HFF-Myc (cell line): ENCODE measurements around the gene OTOR.

ENCODE experiments used
- DNase-seq: peaks from one replicate; pipeline ENCODE4 v3.0.0-alpha.2; 2011; ENCODE audit warnings: low read depth; ENCODE audit errors: extremely low read depth
- H3K4me3 ChIP-seq: replicated peaks from 2 replicates; pipeline ENCODE4 v1.5.1; 2011; ENCODE audit warnings: low read depth, mild to moderate bottlenecking, control low read depth, low read length
- TF ChIP-seq, protein P1 (sequence below): IDR thresholded peaks from 2 replicates; pipeline ENCODE4 v1.5.1; 2012; ENCODE audit warnings: mild to moderate bottlenecking, low read depth, low read length, control low read depth; ENCODE audit errors: missing control alignments

OTOR gene

DNA sequence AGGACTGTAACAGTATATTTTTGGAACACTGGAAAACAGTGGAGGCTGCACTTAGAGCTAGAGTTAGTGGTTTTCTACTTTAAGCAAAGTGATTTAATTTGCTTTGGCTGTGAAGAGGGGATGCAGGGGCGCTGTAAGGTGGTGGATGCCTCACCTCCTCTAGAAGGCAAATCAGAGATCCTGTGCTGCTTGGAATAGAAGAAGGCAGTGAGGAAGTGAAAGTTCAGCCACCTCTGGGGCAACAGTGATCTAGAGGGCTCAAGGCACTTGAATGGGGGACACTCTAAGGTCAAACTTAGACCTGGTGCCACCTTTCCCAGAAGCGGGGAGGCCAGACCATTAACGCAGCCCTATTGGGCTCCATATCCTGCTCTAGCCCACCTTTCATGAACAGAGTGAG lies 37.4 kb upstream of the OTOR start:
- no peak overlapping the region for H3K4me3 ChIP-seq
- DNase-seq = no peak
- TF ChIP-seq, protein P1, sequence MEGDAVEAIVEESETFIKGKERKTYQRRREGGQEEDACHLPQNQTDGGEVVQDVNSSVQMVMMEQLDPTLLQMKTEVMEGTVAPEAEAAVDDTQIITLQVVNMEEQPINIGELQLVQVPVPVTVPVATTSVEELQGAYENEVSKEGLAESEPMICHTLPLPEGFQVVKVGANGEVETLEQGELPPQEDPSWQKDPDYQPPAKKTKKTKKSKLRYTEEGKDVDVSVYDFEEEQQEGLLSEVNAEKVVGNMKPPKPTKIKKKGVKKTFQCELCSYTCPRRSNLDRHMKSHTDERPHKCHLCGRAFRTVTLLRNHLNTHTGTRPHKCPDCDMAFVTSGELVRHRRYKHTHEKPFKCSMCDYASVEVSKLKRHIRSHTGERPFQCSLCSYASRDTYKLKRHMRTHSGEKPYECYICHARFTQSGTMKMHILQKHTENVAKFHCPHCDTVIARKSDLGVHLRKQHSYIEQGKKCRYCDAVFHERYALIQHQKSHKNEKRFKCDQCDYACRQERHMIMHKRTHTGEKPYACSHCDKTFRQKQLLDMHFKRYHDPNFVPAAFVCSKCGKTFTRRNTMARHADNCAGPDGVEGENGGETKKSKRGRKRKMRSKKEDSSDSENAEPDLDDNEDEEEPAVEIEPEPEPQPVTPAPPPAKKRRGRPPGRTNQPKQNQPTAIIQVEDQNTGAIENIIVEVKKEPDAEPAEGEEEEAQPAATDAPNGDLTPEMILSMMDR = no peak

GRCh38 chr20:16711661-16712258 lies 36.4 kb upstream of the OTOR start:
- TF ChIP-seq, protein P1 = no peak

GRCh38 chr20:16712511-16712947 lies 35.6 kb upstream of the OTOR start:
- DNase-seq = no peak
- H3K4me3 ChIP-seq = no peak overlapping the region
- TF ChIP-seq, protein P1 = no peak

More at GRCh38 chr20:16711661-16712258, 36.4 kb upstream of the OTOR start:
- DNase-seq = no peak
- H3K4me3 ChIP-seq = no peak overlapping the region

DNA sequence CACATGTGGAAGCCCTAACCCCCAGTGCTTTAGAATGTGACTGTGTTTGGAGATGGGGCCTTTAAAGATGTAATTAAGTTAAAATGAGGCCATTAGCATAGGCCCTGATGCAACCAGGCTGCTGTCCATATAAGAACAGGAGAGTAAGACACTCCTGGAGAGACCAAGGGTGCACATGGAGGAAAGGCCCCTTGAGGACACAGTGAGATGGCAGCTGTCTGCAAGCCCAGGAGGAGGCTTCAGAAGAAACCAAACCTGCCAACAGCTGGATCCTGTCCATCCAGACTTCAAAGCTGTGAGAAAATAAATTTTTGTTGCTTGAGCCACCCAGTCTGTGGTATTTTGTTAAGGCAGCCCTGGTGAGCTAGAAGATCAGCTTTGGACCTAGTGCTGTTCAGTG lies 35.1 kb upstream of the OTOR start:
- TF ChIP-seq, protein P1 = no peak
- no peak overlapping the region for H3K4me3 ChIP-seq
- DNase-seq = no peak

GRCh38 chr20:16714242-16714641 lies 33.9 kb upstream of the OTOR start:
- no peak for DNase-seq
- H3K4me3 ChIP-seq = no peak overlapping the region
- TF ChIP-seq, protein P1 = no peak

- no peak overlapping the region for H3K4me3 ChIP-seq
- TF ChIP-seq, protein P1 = no peak
- DNase-seq = no peak
Observed at GRCh38 chr20:16714751-16715150, 33.4 kb upstream of the OTOR start.

DNA sequence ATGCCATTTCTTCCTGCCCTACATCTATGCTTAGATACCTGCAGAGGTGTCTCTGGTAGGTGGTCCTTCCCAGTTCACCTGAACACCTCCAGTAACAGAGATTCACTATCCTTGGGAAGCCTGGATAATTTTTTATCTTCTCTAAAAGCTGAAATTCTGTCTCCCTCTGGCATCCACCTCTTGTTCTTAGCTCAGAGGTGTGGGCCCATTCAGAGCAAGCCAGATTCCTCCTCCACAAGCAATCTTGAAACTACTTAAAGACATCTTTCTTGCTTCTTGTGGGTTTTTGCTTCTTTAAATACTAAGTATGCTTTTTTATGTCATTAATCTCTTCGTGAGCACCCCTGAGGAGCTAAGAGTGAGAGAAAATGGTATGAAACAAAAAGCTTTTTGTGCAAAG lies 28.7 kb upstream of the OTOR start:
- no peak for DNase-seq
- H3K4me3 ChIP-seq = no peak overlapping the region
- TF ChIP-seq, protein P1 = no peak
